Germinal center (tissue), 1 donor: ENCODE results near the gene MAP2K2.

ENCODE experiments used
- DNase-seq: peaks from one replicate; pipeline ENCODE4 v3.0.0; 2012; ENCODE audit warnings: mixed read lengths, low spot score

The MAP2K2 gene

GRCh38 chr19:4060621-4061177, 63.2 kb downstream of the MAP2K2 start:
- no peak for DNase-seq

GRCh38 chr19:4059891-4060620, 63.9 kb downstream of the MAP2K2 start:
- no peak for DNase-seq

DNA sequence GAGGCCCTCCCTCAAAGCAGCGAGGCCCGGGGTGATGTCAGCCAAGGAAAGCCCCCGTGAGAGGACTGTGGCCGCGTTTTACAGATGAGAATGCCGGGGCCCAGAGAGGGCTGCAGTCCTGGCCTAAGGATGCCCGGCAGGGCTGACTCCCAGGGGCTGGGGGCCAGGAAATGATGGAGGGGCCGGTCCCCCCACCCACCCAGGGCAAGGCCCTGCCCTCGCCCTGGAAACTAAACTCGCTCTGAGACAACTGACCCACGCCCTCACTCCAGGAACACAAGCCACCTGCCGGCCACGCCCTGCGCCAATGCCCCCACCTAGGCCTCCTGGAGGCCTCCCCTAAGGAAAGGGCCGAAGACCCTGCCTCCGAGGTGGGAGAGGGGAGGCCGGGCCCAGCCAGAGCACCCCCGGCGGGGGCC, 64.5 kb downstream of the MAP2K2 start:
- DNase-seq: no peak

DNA sequence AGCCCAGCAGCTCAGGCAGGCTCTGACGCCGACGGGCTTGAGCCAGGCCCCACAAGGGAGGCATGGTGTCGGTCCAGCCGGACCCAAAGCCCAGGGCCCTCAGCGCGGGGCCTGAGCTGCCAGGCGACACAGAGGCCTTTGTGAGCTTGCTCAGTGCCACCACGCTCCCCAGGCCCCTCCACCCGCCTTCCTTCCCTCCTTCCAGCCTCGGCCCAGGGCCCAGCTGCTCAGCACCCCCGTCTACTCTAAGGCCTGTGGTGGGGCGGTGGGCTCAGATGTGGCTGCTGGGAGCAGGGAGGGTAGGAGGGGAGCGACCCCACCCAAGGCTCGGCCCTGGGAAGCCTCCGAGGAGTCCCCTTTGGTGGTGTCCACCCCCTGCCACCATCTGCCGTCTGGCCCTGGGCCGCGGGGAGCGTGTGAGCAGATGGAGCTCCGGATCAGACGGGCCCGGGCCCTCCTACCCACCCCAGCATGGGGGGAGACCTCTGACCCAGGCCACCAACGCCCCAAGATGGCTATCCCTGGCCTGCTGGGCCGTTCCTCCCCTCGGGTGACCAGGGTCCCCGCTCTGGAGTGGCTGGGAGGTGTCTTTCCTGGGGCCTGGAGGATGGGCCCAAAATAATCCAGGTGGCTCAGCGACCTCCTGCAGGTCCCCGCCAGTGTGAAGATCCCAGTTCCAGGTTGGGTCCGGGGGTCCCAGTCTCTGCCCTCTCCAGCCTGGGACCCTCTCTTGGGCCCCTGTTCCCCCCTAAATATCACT, 65.0 kb downstream of the MAP2K2 start:
- no peak for DNase-seq

DNA sequence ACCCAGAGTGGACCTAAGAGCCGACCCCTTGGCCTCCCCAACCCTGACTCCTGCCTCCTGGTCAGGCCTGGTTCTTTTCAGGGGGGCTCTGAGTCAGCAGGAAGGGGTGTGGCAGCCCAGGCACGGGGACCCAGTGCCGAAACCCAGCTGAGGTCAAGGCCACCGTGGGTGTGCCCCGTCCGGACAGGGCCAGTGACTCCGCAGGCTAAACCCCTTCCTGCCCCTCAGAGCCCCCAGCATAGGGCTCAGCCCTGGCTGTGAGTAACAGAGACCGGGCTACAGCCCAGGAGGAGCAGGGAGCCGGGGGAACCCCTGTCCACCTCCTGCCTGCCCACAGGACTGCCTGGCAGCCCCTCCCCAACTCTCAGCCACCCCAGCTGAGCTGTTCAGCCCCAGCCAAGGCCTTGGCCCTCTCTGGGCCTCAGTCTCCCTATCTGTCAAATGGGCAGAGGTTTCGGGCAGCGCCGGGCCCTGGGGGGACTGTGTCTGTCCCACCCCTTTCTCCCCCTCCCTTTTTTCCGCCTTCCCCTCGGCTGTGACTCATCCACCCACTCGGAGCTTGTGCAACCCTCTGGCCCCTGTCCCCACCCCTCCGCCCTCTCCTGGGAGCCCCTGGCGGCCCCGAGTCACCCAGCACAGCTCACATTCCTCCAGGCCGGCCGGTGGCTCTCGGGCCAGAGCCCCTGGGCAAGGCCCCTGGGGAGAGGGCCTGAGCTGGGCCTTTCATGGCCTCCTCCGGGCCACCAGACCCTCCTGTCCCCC, 65.8 kb downstream of the MAP2K2 start:
- DNase-seq: no peak

GRCh38 chr19:4055209-4055552, 68.7 kb downstream of the MAP2K2 start:
- no peak for DNase-seq

- no peak for DNase-seq
These were observed 69.3 kb downstream of the MAP2K2 start for GRCh38 chr19:4054441-4055208.

DNA sequence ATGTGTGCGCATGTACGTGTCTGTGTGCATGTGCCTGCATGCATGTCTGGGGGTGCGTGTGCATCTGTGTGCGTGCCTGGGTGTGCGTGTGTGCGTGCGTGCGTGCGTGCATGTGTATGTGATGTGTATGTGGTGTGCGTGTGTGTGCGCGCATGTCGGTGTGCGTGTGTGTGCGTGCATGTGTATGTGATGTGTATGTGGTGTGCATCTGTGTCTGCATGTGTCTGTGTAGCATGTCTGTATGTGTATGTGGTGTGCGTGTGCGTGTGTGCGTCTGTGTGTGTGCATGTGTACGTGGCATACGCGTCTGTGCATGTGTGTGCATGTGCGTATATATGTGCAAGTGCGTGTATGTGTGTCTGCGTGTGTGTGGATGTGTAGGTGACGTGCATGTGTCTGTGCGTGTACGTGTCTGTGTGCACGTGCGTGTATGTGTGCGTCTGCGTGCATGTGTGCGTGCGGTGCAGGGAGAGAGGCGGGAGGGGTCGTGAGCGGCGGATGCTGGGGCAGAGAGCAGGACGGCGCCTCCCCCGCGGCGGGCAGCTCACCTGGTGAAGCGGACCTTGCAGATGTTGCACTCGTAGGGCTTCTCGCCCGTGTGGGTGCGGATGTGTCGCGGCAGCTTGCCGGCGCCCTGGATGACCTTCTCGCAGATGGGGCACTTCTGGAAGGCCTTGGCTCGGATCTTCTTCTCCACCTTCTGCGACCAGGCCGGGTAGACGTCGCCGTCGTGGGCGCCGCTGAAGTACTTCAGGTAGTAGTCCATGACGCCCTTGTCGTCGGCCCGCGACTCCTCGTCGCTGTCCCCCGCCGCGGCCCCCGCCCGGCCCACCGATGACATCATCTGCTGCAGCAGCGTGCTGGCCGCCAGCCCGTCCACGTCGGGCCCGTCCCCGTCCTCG, 70.2 kb downstream of the MAP2K2 start:
- DNase-seq: no peak

GRCh38 chr19:4052993-4053422, 70.9 kb downstream of the MAP2K2 start:
- no peak for DNase-seq

- DNase-seq: no peak
These were observed 71.6 kb downstream of the MAP2K2 start for GRCh38 chr19:4052114-4052992.

- no peak for DNase-seq
These were observed 72.5 kb downstream of the MAP2K2 start for GRCh38 chr19:4051175-4052101.

DNA sequence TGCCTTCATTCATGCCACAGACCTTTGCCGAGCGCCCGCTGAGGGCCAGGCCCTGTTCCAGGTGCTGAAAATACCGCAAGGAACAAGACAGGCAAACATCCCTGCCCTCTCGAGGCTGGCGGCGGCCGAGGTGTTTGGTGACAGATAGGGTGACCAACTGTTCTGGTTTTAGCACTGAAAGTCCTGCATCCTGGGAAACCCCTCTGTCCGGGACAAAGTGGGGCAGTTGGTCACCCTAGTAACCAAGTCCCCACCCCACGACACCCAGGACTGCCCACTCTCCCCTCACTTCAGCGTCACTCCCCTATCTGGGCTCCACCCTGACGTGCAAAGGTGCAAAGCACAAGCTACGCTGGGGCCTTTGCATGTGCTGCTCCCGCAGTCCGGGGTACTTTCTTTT, 74.5 kb downstream of the MAP2K2 start:
- DNase-seq: no peak

GRCh38 chr19:4046946-4047683, 76.8 kb downstream of the MAP2K2 start:
- no peak for DNase-seq

DNA sequence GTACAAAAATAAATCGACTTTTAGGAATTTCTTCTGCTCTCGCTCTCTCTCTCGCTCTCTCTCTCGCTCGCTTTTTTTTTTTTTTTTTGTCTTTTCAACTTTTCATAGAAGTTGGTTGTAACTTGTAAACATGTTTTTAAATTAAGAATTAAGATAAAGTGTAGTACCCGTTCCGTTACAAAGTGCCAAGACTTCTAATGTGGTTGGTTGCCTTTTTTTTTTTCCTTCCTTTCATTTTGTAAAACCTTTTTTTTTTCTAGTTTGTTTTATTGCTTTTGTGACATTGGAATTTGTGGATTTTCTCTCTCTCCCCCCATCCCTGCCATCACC, 77.6 kb downstream of the MAP2K2 start:
- DNase-seq: no peak

DNA sequence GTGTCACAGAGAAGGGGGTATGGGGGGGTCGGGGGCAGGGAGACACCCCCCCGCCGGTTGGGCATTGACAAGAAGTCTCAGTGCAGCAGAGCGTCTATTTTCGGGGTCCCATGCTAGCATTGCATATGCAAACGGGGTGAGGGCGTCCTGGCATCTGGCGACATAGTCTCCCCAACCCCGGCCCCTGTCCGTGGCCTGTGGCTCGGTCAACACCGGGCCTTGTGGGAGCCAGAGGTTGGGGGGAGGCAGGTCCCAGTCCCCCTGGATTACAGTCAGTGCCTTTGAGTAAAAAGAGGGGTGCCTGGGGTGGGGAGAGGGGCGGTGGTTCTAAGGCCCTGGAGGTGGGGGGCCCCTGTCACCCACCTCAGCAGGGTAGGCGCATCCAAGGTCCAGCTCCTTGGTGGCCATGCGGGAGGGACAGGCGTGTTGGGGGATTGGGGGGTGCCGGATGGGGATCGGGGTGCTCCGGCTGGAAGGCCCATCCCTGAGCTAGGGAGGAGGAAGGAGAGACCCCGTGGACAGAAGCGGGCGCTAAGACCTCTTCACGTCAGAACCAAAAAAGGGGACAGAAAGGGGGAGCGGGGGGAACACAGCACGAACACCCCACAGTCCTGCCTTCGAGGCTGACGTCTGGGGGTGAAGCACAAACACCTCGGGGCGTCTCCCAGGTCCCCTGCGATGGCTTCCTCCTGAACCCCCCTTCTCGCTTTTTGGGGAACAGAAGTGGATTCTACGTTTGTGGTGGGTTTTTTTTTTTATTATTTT, 78.1 kb downstream of the MAP2K2 start:
- no peak for DNase-seq

- no peak for DNase-seq
These were observed 78.9 kb downstream of the MAP2K2 start for GRCh38 chr19:4044990-4045465.
